GM12878 (cell line): ENCODE measurements around the gene FANCM. TPM values are rescaled to one million over a fixed set of nuclear protein-coding genes. Genes with fewer than 3 reads are reported as not detected.

Source experiments
- ATAC-seq: fragments of 200-7000 bp; cut with Tn5 transposase; 3 replicates; pipeline ENCODE4 v1.9.1; 2020; ENCODE audit warnings: mild to moderate bottlenecking, moderate library complexity
- BruUV-seq: library from RNA; stranded (reverse); fragments of 400-500 nt; replicated peaks from 2 replicates; lab custom pipeline; 2021; lab: Mats Ljungman, UMichigan
- CTCF ChIA-PET: fragments of 300-600 bp; sonication (Branson Sonifier 250); formaldehyde crosslinking; extraction: SDS; loops from one replicate; lab custom pipeline; 2021; ENCODE audit warnings: inconsistent platforms; lab: Yijun Ruan, JAX
- POLR2A ChIA-PET: fragments of 350-600 bp; formaldehyde crosslinking; extraction: SDS; loops from one replicate; lab custom pipeline; 2021; ENCODE audit warnings: inconsistent platforms; lab: Charles Lee
- RAD21 ChIA-PET: fragments of 300-600 bp; sonication (Branson Sonifier 250); formaldehyde crosslinking; loops from one replicate; lab custom pipeline; 2023; ENCODE audit warnings: antibody characterized with exemption; ENCODE audit not compliant: unreplicated experiment; lab: Charles Lee
- SMC1A ChIA-PET: fragments of 300-600 bp; sonication (Branson Sonifier 250); formaldehyde crosslinking; loops from one replicate; lab custom pipeline; 2023; ENCODE audit not compliant: unreplicated experiment, uncharacterized antibody; lab: Charles Lee
- DNase-seq: peaks from one replicate; pipeline ENCODE4 v3.0.0-alpha.2; 2011; ENCODE audit warnings: low read depth, low spot score
- FAIRE-seq: peaks from 3 replicates; lab custom pipeline; 2011; peaks lifted over from hg19 to GRCh38; lab: Jason Lieb, UNC
- H2AFZ ChIP-seq: 2 replicates; pipeline ENCODE4 v1.6.0; 2011; ENCODE audit warnings: low read depth, low read length, control low read depth; ENCODE audit not compliant: control insufficient read depth
- H3K27ac ChIP-seq: 2 replicates; pipeline ENCODE4 v1.5.1; 2011; ENCODE audit warnings: control low read depth; ENCODE audit not compliant: control insufficient read depth, insufficient read depth
- H3K27me3 ChIP-seq, 2 experiments: replicated peaks in 1 of 2; 2 replicates each; pipeline versions ENCODE4 v1.6.0 to v1.6.1; 2011; ENCODE audit warnings: low read length in 1 of 2; ENCODE audit not compliant: control insufficient read depth in 2 of 2, insufficient read depth in 2 of 2
- H3K36me3 ChIP-seq, 2 experiments: 2 replicates each; pipeline ENCODE4 v1.5.1; 2011; ENCODE audit warnings: low read length in 1 of 2; ENCODE audit not compliant: control insufficient read depth in 2 of 2, insufficient read depth in 2 of 2
- H3K4me1 ChIP-seq: 2 replicates; pipeline ENCODE4 v1.6.1; 2011; ENCODE audit warnings: mild to moderate bottlenecking, low read length, moderate library complexity, mixed read lengths; ENCODE audit not compliant: control insufficient read depth, insufficient read depth
- H3K4me2 ChIP-seq: 2 replicates; pipeline ENCODE4 v1.6.0; 2011; ENCODE audit warnings: control low read depth; ENCODE audit not compliant: control insufficient read depth, insufficient read depth
- H3K4me3 ChIP-seq: fragments of 200-600 bp; sonication (generic); 2 replicates; pipeline ENCODE4 v1.5.1; 2016
- H3K79me2 ChIP-seq: 2 replicates; pipeline ENCODE4 v1.6.0; 2011; ENCODE audit warnings: low read length; ENCODE audit not compliant: control insufficient read depth, insufficient read depth
- H3K9ac ChIP-seq: 2 replicates; pipeline ENCODE4 v1.8.0; 2011; ENCODE audit warnings: low read length, control low read depth, mixed read lengths; ENCODE audit not compliant: control insufficient read depth, insufficient read depth
- H3K9me3 ChIP-seq: replicated peaks from 3 replicates; pipeline ENCODE4 v1.5.1; 2011; ENCODE audit warnings: mild to moderate bottlenecking, low read length; ENCODE audit not compliant: control insufficient read depth, insufficient read depth
- H4K20me1 ChIP-seq: 2 replicates; pipeline ENCODE4 v1.6.0; 2011; ENCODE audit not compliant: control insufficient read depth, insufficient read depth
- BACH1 ChIP-seq: fragments of 450-650 bp; IDR thresholded peaks from 2 replicates; pipeline ENCODE4 v1.6.1; 2017; ENCODE audit warnings: mild to moderate bottlenecking, borderline replicate concordance
- E2F8 ChIP-seq: fragments of 450-650 bp; IDR thresholded peaks from 2 replicates; pipeline ENCODE4 v1.6.1; 2018; ENCODE audit warnings: mild to moderate bottlenecking, low read depth, moderate library complexity; ENCODE audit not compliant: partially characterized antibody
- EGR1 ChIP-seq, 2 experiments: IDR thresholded peaks; 1 replicate in 1 of 2; 2 replicates in 1 of 2; pipeline ENCODE4 v1.6.1; 2011 to 2012; ENCODE audit warnings: low read depth in 2 of 2, low read length in 2 of 2, borderline replicate concordance in 1 of 2, mild to moderate bottlenecking in 1 of 2, moderate library complexity in 1 of 2
- GABPA ChIP-seq: IDR thresholded peaks from 2 replicates; pipeline ENCODE4 v1.6.1; 2014; ENCODE audit warnings: antibody characterized with exemption, low read depth, mild to moderate bottlenecking, inconsistent platforms
- IKZF1 ChIP-seq: fragments of 450-650 bp; conservative IDR thresholded peaks from 2 replicates; pipeline ENCODE4 v1.6.1; 2017; ENCODE audit warnings: antibody characterized with exemption, mild to moderate bottlenecking
- IKZF2 ChIP-seq, 2 experiments: fragments of 450-650 bp; IDR thresholded peaks; 2 replicates each; pipeline ENCODE4 v1.6.1; 2017; ENCODE audit warnings: mild to moderate bottlenecking in 2 of 2, moderate library complexity in 2 of 2
- NBN ChIP-seq: fragments of 450-650 bp; IDR thresholded peaks from 2 replicates; pipeline ENCODE4 v1.6.1; 2016
- NFXL1 ChIP-seq: fragments of 450-650 bp; IDR thresholded peaks from 2 replicates; pipeline ENCODE4 v1.6.1; 2017; ENCODE audit warnings: antibody characterized with exemption, mild to moderate bottlenecking, borderline replicate concordance
- SMARCA5 ChIP-seq: fragments of 450-650 bp; IDR thresholded peaks from 2 replicates; pipeline ENCODE4 v1.6.1; 2017; ENCODE audit warnings: mild to moderate bottlenecking
- SMC3 ChIP-seq: IDR thresholded peaks from 2 replicates; pipeline ENCODE4 v1.6.1; 2011; ENCODE audit warnings: low read length, improper control_type of control experiment, borderline replicate concordance
- WRNIP1 ChIP-seq: IDR thresholded peaks from 2 replicates; pipeline ENCODE4 v1.6.1; 2011; ENCODE audit warnings: low read depth, low read length, improper control_type of control experiment, borderline replicate concordance
- WGBS: methylation state at CpG from one replicate; pipeline ENCODE4 v1.1.6; 2016; ENCODE audit warnings: low lambda C conversion rate; ENCODE audit not compliant: insufficient replicate concordance, insufficient coverage; ENCODE audit errors: missing lambda C conversion rate; 5-methylcytosine and 5-hydroxymethylcytosine counted together
- in situ Hi-C: fragments of 300-500 bp; cut with MboI; formaldehyde crosslinking; loops from 9 replicates; pipeline ENCODE4 v1.14.3; 2018; ENCODE audit warnings: mixed read lengths
- intact Hi-C: fragments of 100-400 bp; cut with micrococcal nuclease; formaldehyde crosslinking; loops from one replicate; pipeline ENCODE4 v1.14.2; 2022; ENCODE audit not compliant: unreplicated experiment
- polyA plus RNA-seq, 11 experiments: library from polyadenylated mRNA; depleted of rRNA in 4 of 11; unstranded in 6 of 11; stranded (reverse) in 5 of 11; fragments of >200 nt; fragmentation: Nextera tagmentation in 4 of 11; fragmentation: Illumina TruSeq in 1 of 11; extraction: Ambion mirVana in 4 of 11; extraction: Trizol in 1 of 11; gene quantifications; 1 replicate in 1 of 11; 2 replicates in 10 of 11; pipeline versions ENCODE4 v1.2.1 to v1.2.3, GENCODE V29; 2011 to 2016; ENCODE audit warnings: inconsistent platforms in 2 of 11, missing spikeins in 2 of 11, low read depth in 1 of 11
- total RNA-seq, 4 experiments: library from RNA; depleted of rRNA in 3 of 4; stranded (reverse); fragments of >200 nt in 3 of 4; fragmentation: Illumina TruSeq in 1 of 4; extraction: Trizol in 1 of 4; gene quantifications; 2 replicates each; pipeline versions ENCODE4 v1.2.1 to v1.2.3, GENCODE V29; 2013 to 2021

FANCM gene
- total and polyA plus RNA-seq, 10 of the 15 experiments (the other 5 are each of a cell fraction or from before 2014, with no cell fraction given): 6.4 to 17.6 (median 10.6) TPM

GRCh38 chr14:45210159-45210558 lies 74.4 kb downstream of the FANCM start:
- Histone ChIP-seq H3K79me2 (no peaks in the 10 kb centered on the region), H3K4me2 (no peak overlapping the region), H3K27ac (no peak overlapping the region), H4K20me1 (no peaks in the 10 kb centered on the region), H3K27me3 (no peaks in the 10 kb centered on the region), H3K4me3 (no peak overlapping the region), H3K9me3 (no peaks in the 10 kb centered on the region), H2AFZ (no peak overlapping the region), H3K9ac (no peak overlapping the region), H3K36me3 (peaks cover 8 to 27% of the 10 kb centered on the region in 2 experiments), H3K4me1 (no peaks in the 10 kb centered on the region)
- intact Hi-C loops (no loop called here), in situ Hi-C loops (no loop called here)
- TF ChIP-seq BACH1 (no peak), NBN (no peak), EGR1 (IDR thresholded peaks at IDR 0.05; ENCODE audit: borderline replicate concordance in 1 of 2, low read depth in 2 of 2, low read length in 2 of 2) (no peak), GABPA (no peak), NFXL1 (no peak), IKZF2 (IDR thresholded peaks at IDR 0.05) (no peak), IKZF1 (no peak), SMC3 (no peak), WRNIP1 (no peak), E2F8 (no peak), SMARCA5 (no peak)
- ChIA-PET POLR2A (no interaction called here), SMC1A (interaction anchor here (1.0 kb wide), 1 partner anchor 14 kb away, joined by 3 read pairs; no protein-coding TSS in a partner anchor), RAD21 (no interaction called here), CTCF (no interaction called here)
- WGBS: 100% methylated on average over 1 of the region's 1 CpG
- no TSS peak for BruUV-seq
- FAIRE-seq (no peak), ATAC-seq (no peak), DNase-seq (no peak)
